Measurements from ENCODE around the gene ABHD10. TPM values are rescaled to one million over a fixed set of nuclear protein-coding genes. Genes with fewer than 3 reads are reported as not detected.

The ABHD10 gene
- total RNA-seq, 1 experiment from 2014 or later, result 41.8 TPM

DNA sequence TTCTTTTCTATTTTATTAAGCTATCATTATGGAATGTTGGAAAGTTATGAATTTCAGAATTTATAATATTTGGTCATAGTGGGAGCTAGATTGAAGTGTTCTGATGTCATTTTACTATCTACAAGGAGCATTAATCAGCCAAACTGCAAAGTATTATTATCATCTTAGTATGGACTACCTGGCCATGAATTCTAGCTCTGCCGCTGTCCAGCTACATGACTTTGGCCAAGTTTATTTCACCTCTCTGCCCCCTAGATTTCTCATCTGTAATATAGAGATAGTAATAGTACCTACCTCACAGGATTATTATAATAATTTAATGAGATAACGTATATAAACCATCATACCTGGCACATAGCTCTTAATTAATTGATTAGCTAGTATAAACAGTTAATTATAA is 27.8 kb upstream of the ABHD10 start:
- no peak overlapping the region for H3K4me3 Mint-ChIP-seq (ENCODE audit: unreplicated experiment)
- H3K36me3 Mint-ChIP-seq (ENCODE audit: insufficient read depth, unreplicated experiment), result peaks cover 25% of the 10 kb centered on the region
- POLR2A ChIA-PET, result no interaction called here
- H3K36me3 ChIP-seq (ENCODE audit: control insufficient read depth, insufficient read depth, low read length), result peaks cover 2% of the 10 kb centered on the region; the same call in 1 of the 2 replicates
- intact Hi-C loops (cut with micrococcal nuclease; ENCODE audit: unreplicated experiment), result no loop called here
- H3K4me3 ChIP-seq (ENCODE audit: low read depth, low read length), result no peak overlapping the region
- H3K4me1 ChIP-seq, result no peaks in the 10 kb centered on the region
- no peaks in the 10 kb centered on the region for H3K9me3 ChIP-seq
- TF ChIP-seq CTCF (IDR thresholded peaks at IDR 0.05; ENCODE audit: insufficient read depth in 1 of 2, low read depth in 1 of 2, low read length in 1 of 2, severe bottlenecking in 1 of 2, unreplicated experiment in 1 of 2), result no peak
- no peak for DNase-seq
- no peak overlapping the region for H3K27ac Mint-ChIP-seq (ENCODE audit: unreplicated experiment)
- CTCF ChIA-PET, result no interaction called here
- no TSS peak for BruUV-seq (replicated peaks)
- H3K27me3 Mint-ChIP-seq (ENCODE audit: insufficient read depth, unreplicated experiment), result no peaks in the 10 kb centered on the region
- no peaks in the 10 kb centered on the region for H3K9me3 Mint-ChIP-seq (ENCODE audit: unreplicated experiment)
- H3K27me3 ChIP-seq (replicated peaks; ENCODE audit: control insufficient read depth, insufficient read depth, low read length), result no peaks in the 10 kb centered on the region
- H3K4me1 Mint-ChIP-seq (ENCODE audit: low read depth, unreplicated experiment), result no peaks in the 10 kb centered on the region

- Histone ChIP-seq H3K36me3 (ENCODE audit: control insufficient read depth, insufficient read depth, low read length) (peaks cover 2% of the 10 kb centered on the region; the same call in 1 of the 2 replicates), H3K4me3 (ENCODE audit: low read depth, low read length) (no peak overlapping the region), H3K4me1 (no peaks in the 10 kb centered on the region), H3K27me3 (replicated peaks; ENCODE audit: control insufficient read depth, insufficient read depth, low read length) (no peaks in the 10 kb centered on the region), H3K9me3 (no peaks in the 10 kb centered on the region)
- Mint-ChIP-seq H3K4me3 (ENCODE audit: unreplicated experiment) (no peak overlapping the region), H3K27me3 (ENCODE audit: insufficient read depth, unreplicated experiment) (no peaks in the 10 kb centered on the region), H3K4me1 (ENCODE audit: low read depth, unreplicated experiment) (no peaks in the 10 kb centered on the region), H3K36me3 (ENCODE audit: insufficient read depth, unreplicated experiment) (peaks cover 18% of the 10 kb centered on the region), H3K27ac (ENCODE audit: unreplicated experiment) (no peak overlapping the region), H3K9me3 (ENCODE audit: unreplicated experiment) (no peaks in the 10 kb centered on the region)
- CTCF ChIA-PET, result no interaction called here
- no TSS peak for BruUV-seq (replicated peaks)
- TF ChIP-seq CTCF (IDR thresholded peaks at IDR 0.05; ENCODE audit: insufficient read depth in 1 of 2, low read depth in 1 of 2, low read length in 1 of 2, severe bottlenecking in 1 of 2, unreplicated experiment in 1 of 2), result no peak
- intact Hi-C loops (cut with micrococcal nuclease; ENCODE audit: unreplicated experiment), result no loop called here
- no peak for DNase-seq
- POLR2A ChIA-PET, result no interaction called here
These were observed 26.7 kb upstream of the ABHD10 start for GRCh38 chr3:111952086-111952485.

DNA sequence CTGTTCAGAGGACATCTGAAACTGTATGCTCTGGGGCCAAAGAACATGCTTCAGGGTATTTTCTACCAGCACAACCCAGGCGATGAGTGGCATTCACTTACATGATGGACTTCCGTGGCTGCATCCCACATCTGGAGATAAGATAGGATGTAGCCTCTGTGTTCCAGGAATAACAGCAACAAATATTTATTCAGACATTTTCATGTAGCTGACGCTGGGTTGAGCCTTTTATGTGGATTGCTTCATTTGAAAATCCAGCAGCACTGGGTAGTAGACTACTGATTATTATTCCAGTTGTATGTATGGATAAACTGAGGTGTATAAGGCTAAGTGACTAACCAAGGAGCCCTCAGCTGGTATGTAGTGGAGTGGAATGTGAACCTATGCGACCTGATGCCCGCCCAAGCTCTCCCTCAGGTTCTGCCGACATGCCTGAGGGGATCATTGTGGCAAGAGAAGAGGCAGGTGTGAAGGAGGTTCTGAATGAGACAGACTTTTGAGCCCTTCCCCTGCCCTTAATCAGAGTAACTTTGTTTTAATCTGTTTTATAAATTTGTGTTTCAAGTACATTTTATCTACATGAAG is 25.9 kb upstream of the ABHD10 start:
- Histone ChIP-seq H3K9me3 (no peaks in the 10 kb centered on the region), H3K27me3 (replicated peaks; ENCODE audit: control insufficient read depth, insufficient read depth, low read length) (no peaks in the 10 kb centered on the region), H3K4me1 (no peaks in the 10 kb centered on the region), H3K4me3 (ENCODE audit: low read depth, low read length) (no peak overlapping the region), H3K36me3 (ENCODE audit: control insufficient read depth, insufficient read depth, low read length) (peaks cover 2% of the 10 kb centered on the region; the same call in 1 of the 2 replicates)
- Mint-ChIP-seq H3K4me3 (ENCODE audit: unreplicated experiment) (no peak overlapping the region), H3K9me3 (ENCODE audit: unreplicated experiment) (no peaks in the 10 kb centered on the region), H3K4me1 (ENCODE audit: low read depth, unreplicated experiment) (no peaks in the 10 kb centered on the region), H3K27me3 (ENCODE audit: insufficient read depth, unreplicated experiment) (no peaks in the 10 kb centered on the region), H3K27ac (ENCODE audit: unreplicated experiment) (no peak overlapping the region), H3K36me3 (ENCODE audit: insufficient read depth, unreplicated experiment) (peaks cover 25% of the 10 kb centered on the region)
- ChIA-PET CTCF (no interaction called here), POLR2A (no interaction called here)
- no peak for TF ChIP-seq CTCF (IDR thresholded peaks at IDR 0.05; ENCODE audit: insufficient read depth in 1 of 2, low read depth in 1 of 2, low read length in 1 of 2, severe bottlenecking in 1 of 2, unreplicated experiment in 1 of 2)
- no TSS peak for BruUV-seq (replicated peaks)
- intact Hi-C loops (cut with micrococcal nuclease; ENCODE audit: unreplicated experiment), result no loop called here
- no peak for DNase-seq

Measured in Caco-2 (cell line).